GM12878 (cell line): ENCODE data around the gene WDR31. TPM values are rescaled to one million over a fixed set of nuclear protein-coding genes. Genes with fewer than 3 reads are reported as not detected.

Source experiments
- ATAC-seq: fragments of 200-7000 bp; cut with Tn5 transposase; 3 replicates; pipeline ENCODE4 v1.9.1; 2020; ENCODE audit warnings: mild to moderate bottlenecking, moderate library complexity
- BruUV-seq: library from RNA; stranded (reverse); fragments of 400-500 nt; replicated peaks from 2 replicates; lab custom pipeline; 2021; lab: Mats Ljungman, UMichigan
- CTCF ChIA-PET: fragments of 300-600 bp; sonication (Branson Sonifier 250); formaldehyde crosslinking; extraction: SDS; loops from one replicate; lab custom pipeline; 2021; ENCODE audit warnings: inconsistent platforms; lab: Yijun Ruan, JAX
- POLR2A ChIA-PET: fragments of 350-600 bp; formaldehyde crosslinking; extraction: SDS; loops from one replicate; lab custom pipeline; 2021; ENCODE audit warnings: inconsistent platforms; lab: Charles Lee
- RAD21 ChIA-PET: fragments of 300-600 bp; sonication (Branson Sonifier 250); formaldehyde crosslinking; loops from one replicate; lab custom pipeline; 2023; ENCODE audit warnings: antibody characterized with exemption; ENCODE audit not compliant: unreplicated experiment; lab: Charles Lee
- SMC1A ChIA-PET: fragments of 300-600 bp; sonication (Branson Sonifier 250); formaldehyde crosslinking; loops from one replicate; lab custom pipeline; 2023; ENCODE audit not compliant: unreplicated experiment, uncharacterized antibody; lab: Charles Lee
- DNase-seq: peaks from one replicate; pipeline ENCODE4 v3.0.0-alpha.2; 2011; ENCODE audit warnings: low read depth, low spot score
- FAIRE-seq: peaks from 3 replicates; lab custom pipeline; 2011; peaks lifted over from hg19 to GRCh38; lab: Jason Lieb, UNC
- H2AFZ ChIP-seq: 2 replicates; pipeline ENCODE4 v1.6.0; 2011; ENCODE audit warnings: low read depth, low read length, control low read depth; ENCODE audit not compliant: control insufficient read depth
- H3K27ac ChIP-seq: 2 replicates; pipeline ENCODE4 v1.5.1; 2011; ENCODE audit warnings: control low read depth; ENCODE audit not compliant: control insufficient read depth, insufficient read depth
- H3K27me3 ChIP-seq, 2 experiments: replicated peaks in 1 of 2; 2 replicates each; pipeline versions ENCODE4 v1.6.0 to v1.6.1; 2011; ENCODE audit warnings: low read length in 1 of 2; ENCODE audit not compliant: control insufficient read depth in 2 of 2, insufficient read depth in 2 of 2
- H3K36me3 ChIP-seq, 2 experiments: 2 replicates each; pipeline ENCODE4 v1.5.1; 2011; ENCODE audit warnings: low read length in 1 of 2; ENCODE audit not compliant: control insufficient read depth in 2 of 2, insufficient read depth in 2 of 2
- H3K4me1 ChIP-seq: 2 replicates; pipeline ENCODE4 v1.6.1; 2011; ENCODE audit warnings: mild to moderate bottlenecking, low read length, moderate library complexity, mixed read lengths; ENCODE audit not compliant: control insufficient read depth, insufficient read depth
- H3K4me2 ChIP-seq: 2 replicates; pipeline ENCODE4 v1.6.0; 2011; ENCODE audit warnings: control low read depth; ENCODE audit not compliant: control insufficient read depth, insufficient read depth
- H3K4me3 ChIP-seq: fragments of 200-600 bp; sonication (generic); 2 replicates; pipeline ENCODE4 v1.5.1; 2016
- H3K79me2 ChIP-seq: 2 replicates; pipeline ENCODE4 v1.6.0; 2011; ENCODE audit warnings: low read length; ENCODE audit not compliant: control insufficient read depth, insufficient read depth
- H3K9ac ChIP-seq: 2 replicates; pipeline ENCODE4 v1.8.0; 2011; ENCODE audit warnings: low read length, control low read depth, mixed read lengths; ENCODE audit not compliant: control insufficient read depth, insufficient read depth
- H3K9me3 ChIP-seq: replicated peaks from 3 replicates; pipeline ENCODE4 v1.5.1; 2011; ENCODE audit warnings: mild to moderate bottlenecking, low read length; ENCODE audit not compliant: control insufficient read depth, insufficient read depth
- H4K20me1 ChIP-seq: 2 replicates; pipeline ENCODE4 v1.6.0; 2011; ENCODE audit not compliant: control insufficient read depth, insufficient read depth
- CREB1 ChIP-seq: IDR thresholded peaks from 2 replicates; pipeline ENCODE4 v1.6.1; 2012; ENCODE audit warnings: low read depth, mild to moderate bottlenecking, inconsistent platforms
- CREM ChIP-seq: IDR thresholded peaks from 2 replicates; pipeline ENCODE4 v1.6.1; 2014; ENCODE audit warnings: antibody characterized with exemption, low read depth
- EGR1 ChIP-seq, 2 experiments: IDR thresholded peaks; 1 replicate in 1 of 2; 2 replicates in 1 of 2; pipeline ENCODE4 v1.6.1; 2011 to 2012; ENCODE audit warnings: low read depth in 2 of 2, low read length in 2 of 2, borderline replicate concordance in 1 of 2, mild to moderate bottlenecking in 1 of 2, moderate library complexity in 1 of 2
- FOXK2 ChIP-seq: fragments of 450-650 bp; IDR thresholded peaks from 2 replicates; pipeline ENCODE4 v1.6.1; 2017; ENCODE audit warnings: mild to moderate bottlenecking, moderate library complexity
- IRF5 ChIP-seq: fragments of 450-650 bp; IDR thresholded peaks from 2 replicates; pipeline ENCODE4 v1.6.1; 2017; ENCODE audit warnings: borderline replicate concordance
- KLF5 ChIP-seq: fragments of 450-650 bp; IDR thresholded peaks from 2 replicates; pipeline ENCODE4 v1.6.1; 2014; ENCODE audit warnings: mild to moderate bottlenecking; ENCODE audit not compliant: partially characterized antibody
- SMAD1 ChIP-seq: fragments of 450-650 bp; IDR thresholded peaks from 2 replicates; pipeline ENCODE4 v1.6.1; 2018; ENCODE audit warnings: mild to moderate bottlenecking, low read depth; ENCODE audit not compliant: partially characterized antibody
- TCF3 ChIP-seq: IDR thresholded peaks from 2 replicates; pipeline ENCODE4 v1.6.1; 2012; ENCODE audit warnings: low read depth, mild to moderate bottlenecking, low read length, borderline replicate concordance; ENCODE audit not compliant: insufficient read depth
- ZBTB33 ChIP-seq: fragments of 450-650 bp; IDR thresholded peaks from 2 replicates; pipeline ENCODE4 v1.6.1; 2017; ENCODE audit warnings: mild to moderate bottlenecking
- WGBS: methylation state at CpG from one replicate; pipeline ENCODE4 v1.1.6; 2016; ENCODE audit warnings: low lambda C conversion rate; ENCODE audit not compliant: insufficient replicate concordance, insufficient coverage; ENCODE audit errors: missing lambda C conversion rate; 5-methylcytosine and 5-hydroxymethylcytosine counted together
- in situ Hi-C: fragments of 300-500 bp; cut with MboI; formaldehyde crosslinking; loops from 9 replicates; pipeline ENCODE4 v1.14.3; 2018; ENCODE audit warnings: mixed read lengths
- intact Hi-C: fragments of 100-400 bp; cut with micrococcal nuclease; formaldehyde crosslinking; loops from one replicate; pipeline ENCODE4 v1.14.2; 2022; ENCODE audit not compliant: unreplicated experiment
- polyA plus RNA-seq, 11 experiments: library from polyadenylated mRNA; depleted of rRNA in 4 of 11; unstranded in 6 of 11; stranded (reverse) in 5 of 11; fragments of >200 nt; fragmentation: Nextera tagmentation in 4 of 11; fragmentation: Illumina TruSeq in 1 of 11; extraction: Ambion mirVana in 4 of 11; extraction: Trizol in 1 of 11; gene quantifications; 1 replicate in 1 of 11; 2 replicates in 10 of 11; pipeline versions ENCODE4 v1.2.1 to v1.2.3, GENCODE V29; 2011 to 2016; ENCODE audit warnings: inconsistent platforms in 2 of 11, missing spikeins in 2 of 11, low read depth in 1 of 11
- total RNA-seq, 4 experiments: library from RNA; depleted of rRNA in 3 of 4; stranded (reverse); fragments of >200 nt in 3 of 4; fragmentation: Illumina TruSeq in 1 of 4; extraction: Trizol in 1 of 4; gene quantifications; 2 replicates each; pipeline versions ENCODE4 v1.2.1 to v1.2.3, GENCODE V29; 2013 to 2021

The WDR31 gene
- total and polyA plus RNA-seq, 10 of the 15 experiments (the other 5 are each of a cell fraction or from before 2014, with no cell fraction given): 0.26 to 1.7 (median 0.79) TPM

- TF ChIP-seq EGR1 (IDR thresholded peaks at IDR 0.05; ENCODE audit: borderline replicate concordance in 1 of 2, low read depth in 2 of 2, low read length in 2 of 2): no peak
- no peak for TF ChIP-seq FOXK2
Measured at GRCh38 chr9:113328045-113328782, 11.9 kb downstream of the WDR31 start (continued).

- no TSS peak for BruUV-seq
- ChIA-PET POLR2A (no interaction called here), CTCF (no interaction called here), SMC1A (no interaction called here), RAD21 (no interaction called here)
- Histone ChIP-seq H3K36me3 (no peaks in the 10 kb centered on the region), H3K79me2 (no peaks in the 10 kb centered on the region), H3K4me3 (no peak overlapping the region), H3K4me1 (0 out of 2 replicates have a peak, but pooled peaks cover 2% of the 10 kb centered on the region), H2AFZ (no peak overlapping the region), H4K20me1 (no peaks in the 10 kb centered on the region), H3K4me2 (no peak overlapping the region), H3K9ac (no peak overlapping the region), H3K27ac (no peak overlapping the region), H3K9me3 (no peaks in the 10 kb centered on the region), H3K27me3 (no peaks in the 10 kb centered on the region)
- DNase-seq (no peak), FAIRE-seq (no peak), ATAC-seq (no peak)
- in situ Hi-C loops: no loop called here
- TF ChIP-seq CREB1: no peak
- TF ChIP-seq TCF3: no peak
- no peak for TF ChIP-seq SMAD1
- no peak for TF ChIP-seq IRF5
- no peak for TF ChIP-seq CREM
- no peak for TF ChIP-seq KLF5
- TF ChIP-seq ZBTB33: no peak
- WGBS: 43% methylated on average over 4 of the region's 4 CpGs
- intact Hi-C loops: no loop called here
Measured at GRCh38 chr9:113326230-113326629, 13.8 kb downstream of the WDR31 start.
